Body of pancreas (tissue), 4 donors: ENCODE measurements around the gene CCND3.

Source experiments
- POLR2A ChIP-seq, 3 donors: fragments of 450-650 bp; IDR thresholded peaks; one replicate each; pipeline ENCODE4 v1.6.1; 2016; ENCODE audit warnings: antibody characterized with exemption in 3 of 3, mild to moderate bottlenecking in 2 of 3
- TF ChIP-seq, protein P1 (sequence below), 7 experiments: fragments of 450-650 bp in 4 of 7; fragments of 200-600 bp in 3 of 7; sonication (generic) in 3 of 7; IDR thresholded peaks; one replicate each; pipeline ENCODE4 v1.5.1; 2016 to 2019; ENCODE audit warnings: antibody characterized with exemption in 7 of 7

DNA sequence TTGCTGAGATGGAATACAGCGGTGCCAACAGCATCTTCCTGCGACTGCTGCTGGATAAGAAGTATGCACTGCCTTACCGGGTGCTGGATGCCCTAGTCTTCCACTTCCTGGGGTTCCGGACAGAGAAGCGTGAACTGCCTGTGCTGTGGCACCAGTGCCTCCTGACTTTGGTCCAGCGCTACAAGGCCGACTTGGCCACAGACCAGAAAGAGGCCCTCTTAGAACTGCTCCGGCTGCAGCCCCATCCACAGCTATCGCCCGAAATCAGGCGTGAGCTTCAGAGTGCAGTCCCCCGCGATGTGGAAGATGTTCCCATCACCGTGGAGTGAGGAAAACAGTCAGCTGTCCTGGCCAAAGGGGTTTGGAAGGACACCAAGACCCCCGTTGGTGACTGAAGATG, 9.2 kb downstream of the CCND3 start:
- TF ChIP-seq, protein P1, sequence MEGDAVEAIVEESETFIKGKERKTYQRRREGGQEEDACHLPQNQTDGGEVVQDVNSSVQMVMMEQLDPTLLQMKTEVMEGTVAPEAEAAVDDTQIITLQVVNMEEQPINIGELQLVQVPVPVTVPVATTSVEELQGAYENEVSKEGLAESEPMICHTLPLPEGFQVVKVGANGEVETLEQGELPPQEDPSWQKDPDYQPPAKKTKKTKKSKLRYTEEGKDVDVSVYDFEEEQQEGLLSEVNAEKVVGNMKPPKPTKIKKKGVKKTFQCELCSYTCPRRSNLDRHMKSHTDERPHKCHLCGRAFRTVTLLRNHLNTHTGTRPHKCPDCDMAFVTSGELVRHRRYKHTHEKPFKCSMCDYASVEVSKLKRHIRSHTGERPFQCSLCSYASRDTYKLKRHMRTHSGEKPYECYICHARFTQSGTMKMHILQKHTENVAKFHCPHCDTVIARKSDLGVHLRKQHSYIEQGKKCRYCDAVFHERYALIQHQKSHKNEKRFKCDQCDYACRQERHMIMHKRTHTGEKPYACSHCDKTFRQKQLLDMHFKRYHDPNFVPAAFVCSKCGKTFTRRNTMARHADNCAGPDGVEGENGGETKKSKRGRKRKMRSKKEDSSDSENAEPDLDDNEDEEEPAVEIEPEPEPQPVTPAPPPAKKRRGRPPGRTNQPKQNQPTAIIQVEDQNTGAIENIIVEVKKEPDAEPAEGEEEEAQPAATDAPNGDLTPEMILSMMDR (IDR thresholded peaks at IDR 0.05), result no peak
- TF ChIP-seq POLR2A (IDR thresholded peaks at IDR 0.05), result no peak
